BJ (cell line): Measurements from ENCODE around the gene PNPLA7. TPM values are rescaled to one million over a fixed set of nuclear protein-coding genes. Genes with fewer than 3 reads are reported as not detected.

ENCODE experiments used
- CTCF ChIA-PET: fragments of 350-600 bp; formaldehyde crosslinking; extraction: SDS; loops from one replicate; lab custom pipeline; 2021; ENCODE audit warnings: antibody characterized with exemption, inconsistent platforms; lab: Yijun Ruan, JAX
- POLR2A ChIA-PET: fragments of 300-600 bp; sonication (Branson Sonifier 250); formaldehyde crosslinking; extraction: SDS; loops from one replicate; lab custom pipeline; 2021; ENCODE audit warnings: antibody characterized with exemption; lab: Charles Lee
- DNase-seq: peaks from one replicate; pipeline ENCODE4 v3.0.0-alpha.2; 2011; ENCODE audit warnings: low read depth
- H3K27me3 ChIP-seq: 2 replicates; pipeline ENCODE4 v1.6.0; 2011; ENCODE audit warnings: low read length; ENCODE audit not compliant: control insufficient read depth, insufficient read depth
- H3K36me3 ChIP-seq: 2 replicates; pipeline ENCODE4 v1.5.1; 2011; ENCODE audit warnings: low read length; ENCODE audit not compliant: control insufficient read depth, insufficient read depth
- H3K4me3 ChIP-seq: 2 replicates; pipeline ENCODE4 v1.5.1; 2011; ENCODE audit warnings: low read depth, mild to moderate bottlenecking, control low read depth, low read length
- polyA plus RNA-seq: library from polyadenylated mRNA; depleted of rRNA; stranded (reverse); fragments of >200 nt; gene quantifications from 2 replicates; pipeline ENCODE4 v1.2.3, GENCODE V29; 2011
- TF ChIP-seq, protein P1 (sequence below): IDR thresholded peaks from 2 replicates; pipeline ENCODE4 v1.5.1; 2011; ENCODE audit warnings: low read depth, mild to moderate bottlenecking, control low read depth, inconsistent platforms, low read length, moderate library complexity; ENCODE audit not compliant: insufficient read depth

PNPLA7 gene
- polyA plus RNA-seq, 1 experiment: 0.63 TPM

- TF ChIP-seq, protein P1, sequence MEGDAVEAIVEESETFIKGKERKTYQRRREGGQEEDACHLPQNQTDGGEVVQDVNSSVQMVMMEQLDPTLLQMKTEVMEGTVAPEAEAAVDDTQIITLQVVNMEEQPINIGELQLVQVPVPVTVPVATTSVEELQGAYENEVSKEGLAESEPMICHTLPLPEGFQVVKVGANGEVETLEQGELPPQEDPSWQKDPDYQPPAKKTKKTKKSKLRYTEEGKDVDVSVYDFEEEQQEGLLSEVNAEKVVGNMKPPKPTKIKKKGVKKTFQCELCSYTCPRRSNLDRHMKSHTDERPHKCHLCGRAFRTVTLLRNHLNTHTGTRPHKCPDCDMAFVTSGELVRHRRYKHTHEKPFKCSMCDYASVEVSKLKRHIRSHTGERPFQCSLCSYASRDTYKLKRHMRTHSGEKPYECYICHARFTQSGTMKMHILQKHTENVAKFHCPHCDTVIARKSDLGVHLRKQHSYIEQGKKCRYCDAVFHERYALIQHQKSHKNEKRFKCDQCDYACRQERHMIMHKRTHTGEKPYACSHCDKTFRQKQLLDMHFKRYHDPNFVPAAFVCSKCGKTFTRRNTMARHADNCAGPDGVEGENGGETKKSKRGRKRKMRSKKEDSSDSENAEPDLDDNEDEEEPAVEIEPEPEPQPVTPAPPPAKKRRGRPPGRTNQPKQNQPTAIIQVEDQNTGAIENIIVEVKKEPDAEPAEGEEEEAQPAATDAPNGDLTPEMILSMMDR: no peak
- DNase-seq: no peak
- CTCF ChIA-PET: interaction anchor here (1.0 kb wide), 1 partner anchor 83 kb away, joined by 3 read pairs; the partner anchor contains the start of genes EXD3 and NOXA1
- no peak overlapping the region for H3K4me3 ChIP-seq
- POLR2A ChIA-PET: no interaction called here
- no peaks in the 10 kb centered on the region for H3K36me3 ChIP-seq
- H3K27me3 ChIP-seq: no peaks in the 10 kb centered on the region
Observed at GRCh38 chr9:137505421-137506140, 44.6 kb downstream of the PNPLA7 start.

DNA sequence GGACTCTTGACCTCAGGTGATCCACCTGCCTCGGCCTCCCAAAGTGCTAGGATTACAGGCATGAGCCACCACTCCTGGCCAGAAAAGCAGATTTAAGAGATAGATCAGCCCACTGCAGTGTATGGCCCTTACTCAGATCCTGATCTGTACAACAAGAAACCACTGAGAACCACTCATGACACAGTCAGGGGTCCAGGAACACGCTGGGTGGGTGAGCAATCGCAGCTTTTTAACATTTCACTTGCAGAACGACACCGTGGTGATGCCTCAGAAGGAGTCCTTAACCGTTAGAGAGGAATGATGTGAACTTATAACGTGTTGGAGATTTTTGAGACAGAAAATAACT, 45.8 kb downstream of the PNPLA7 start:
- CTCF ChIA-PET: interaction anchor here (0.6 to 1.4 kb wide), 2 partner anchors 22 to 30 kb away, joined by 3 read pairs; no protein-coding TSS in a partner anchor
- Histone ChIP-seq H3K36me3 (no peaks in the 10 kb centered on the region), H3K27me3 (no peaks in the 10 kb centered on the region), H3K4me3 (no peak overlapping the region)
- DNase-seq: no peak
- TF ChIP-seq, protein P1: no peak
- POLR2A ChIA-PET: no interaction called here

DNA sequence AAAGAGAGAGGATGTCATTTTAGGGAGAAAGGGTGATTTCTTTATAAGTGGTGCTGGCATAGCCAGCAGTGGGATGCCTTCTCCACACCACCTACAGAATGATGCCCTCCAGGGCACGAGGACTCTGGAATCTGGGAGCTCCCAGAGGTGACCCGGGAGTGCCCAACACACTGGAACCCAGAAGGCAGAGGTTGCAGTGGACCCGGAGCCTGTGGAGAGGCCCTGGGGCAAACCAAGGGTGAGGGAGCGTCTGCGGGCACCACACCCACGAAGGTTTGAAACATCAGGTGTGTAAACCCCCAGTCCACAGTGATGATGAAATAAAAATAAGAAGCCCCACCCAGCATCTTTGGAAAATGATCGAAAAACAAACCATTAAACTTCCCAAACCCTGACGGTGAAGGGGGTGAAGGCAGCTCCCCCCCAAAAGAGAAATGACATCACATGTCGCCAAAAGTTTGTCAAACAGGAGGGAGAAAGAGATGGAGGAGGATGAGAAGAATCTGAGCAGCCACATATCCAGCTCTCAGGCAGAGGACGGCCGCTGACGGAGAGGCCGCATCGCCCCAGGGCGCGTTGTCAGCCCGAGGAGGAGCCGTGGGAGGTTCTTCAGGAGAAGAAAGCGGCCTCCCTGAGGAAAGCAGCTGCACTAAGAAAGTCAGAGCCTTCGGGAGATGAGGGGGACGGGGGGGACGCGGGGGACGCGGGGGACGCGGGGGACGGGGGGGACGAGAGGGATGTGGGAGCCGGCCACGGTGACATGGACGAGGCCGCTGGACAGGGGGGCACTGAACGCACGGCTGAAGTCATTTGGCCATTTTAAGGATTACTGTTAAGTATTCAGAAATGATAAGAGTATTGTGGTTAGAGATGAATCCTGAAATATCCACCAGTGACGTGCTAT, 47.9 kb downstream of the PNPLA7 start:
- POLR2A ChIA-PET: no interaction called here

GRCh38 chr9:137501457-137501856, 48.7 kb downstream of the PNPLA7 start:
- TF ChIP-seq, protein P1: no peak
- no peak for DNase-seq
- CTCF ChIA-PET: no interaction called here
- Histone ChIP-seq H3K4me3 (no peak overlapping the region), H3K27me3 (no peaks in the 10 kb centered on the region), H3K36me3 (no peaks in the 10 kb centered on the region)
- POLR2A ChIA-PET: no interaction called here

More for the DNA sequence above, 47.9 kb downstream of the PNPLA7 start:
- TF ChIP-seq, protein P1: no peak
- CTCF ChIA-PET: no interaction called here
- no peak for DNase-seq
- H3K36me3 ChIP-seq: no peaks in the 10 kb centered on the region
- no peaks in the 10 kb centered on the region for H3K27me3 ChIP-seq
- H3K4me3 ChIP-seq: no peak overlapping the region
